Measurements from ENCODE around the gene FGFR2. TPM values are rescaled to one million over a fixed set of nuclear protein-coding genes. Genes with fewer than 3 reads are reported as not detected.

FGFR2 gene
- total and polyA plus RNA-seq, 2 donors (not counting 3 experiments of a cell fraction or from before 2014, with no cell fraction given) = 0.06 TPM; not detected in 1

GRCh38 chr10:121614613-121615434 lies 16.6 kb upstream of the FGFR2 start:
- Histone ChIP-seq H3K4me1 (ENCODE audit: control insufficient read depth, extremely low read depth, insufficient read depth, low read length) (no peaks in the 10 kb centered on the region), H2AFZ (ENCODE audit: low read depth, low read length) (no peak overlapping the region), H3K4me3 (replicated peaks in 1 of 3; ENCODE audit: insufficient read depth in 1 of 3, low read depth in 1 of 3, low read length in 3 of 3) (no peak overlapping the region), H3K9me1 (replicated peaks; ENCODE audit: control insufficient read depth, extremely low read depth, insufficient read depth, low read length) (no peaks in the 10 kb centered on the region), H3K79me2 (ENCODE audit: control insufficient read depth, insufficient read depth, low read length) (no peaks in the 10 kb centered on the region), H3K9ac (replicated peaks; ENCODE audit: extremely low read depth, insufficient read depth, low read length) (no peak overlapping the region), H3K27me3 (ENCODE audit: control insufficient read depth in 2 of 2, insufficient read depth in 2 of 2, low read length in 2 of 2) (no peaks in the 10 kb centered on the region), H4K20me1 (replicated peaks; ENCODE audit: control insufficient read depth, extremely low read depth, insufficient read depth, low read length) (no peaks in the 10 kb centered on the region), H3K27ac (ENCODE audit: insufficient read depth, low read depth, low read length) (no peak overlapping the region), H3K4me2 (ENCODE audit: insufficient read depth, low read length) (no peak overlapping the region), H3K36me3 (ENCODE audit: control insufficient read depth in 2 of 2, extremely low read depth in 1 of 2, insufficient read depth in 2 of 2, low read length in 2 of 2) (no peaks in the 10 kb centered on the region), H3K9me3 (replicated peaks; ENCODE audit: control insufficient read depth, insufficient read depth, low read length) (no peaks in the 10 kb centered on the region)
- no peak for FAIRE-seq
- dilution Hi-C loops (cut with MboI; ENCODE audit: extremely low pct_ligation_motif_present, low sequenced_read_pairs) = no loop called here
- POLR2A ChIA-PET = no interaction called here
- TF ChIP-seq MAX (IDR thresholded peaks at IDR 0.05; ENCODE audit: insufficient read depth, insufficient read length) = no peak
- TF ChIP-seq FOS (IDR thresholded peaks at IDR 0.05; ENCODE audit: borderline replicate concordance, insufficient read depth, low read length) = no peak
- no peak for TF ChIP-seq GATA2 (IDR thresholded peaks at IDR 0.05; ENCODE audit: insufficient read depth, insufficient read length, low read depth, low read length)
- TF ChIP-seq CTCF (IDR thresholded peaks at IDR 0.05; ENCODE audit: extremely low read depth in 1 of 2, insufficient read depth in 1 of 2, low read depth in 1 of 2, low read length in 2 of 2) = no peak
- CTCF ChIA-PET = no interaction called here
- no peak for DNase-seq (ENCODE audit: low read depth, low spot score)
- no TSS peak for BruUV-seq (replicated peaks)
- intact Hi-C loops (cut with micrococcal nuclease) = no loop called here
